SU-DHL-6 (cell line): ENCODE measurements around the gene RGS19.

Experiments used
- H2AFZ ChIP-seq: fragments of 200-600 bp; sonication (generic); 2 replicates; pipeline ENCODE4 v1.6.1; 2014; ENCODE audit warnings: low read depth, mild to moderate bottlenecking, moderate library complexity, mixed read lengths, antibody characterized with exemption, low read length; ENCODE audit not compliant: severe bottlenecking
- H3F3A ChIP-seq: fragments of 200-600 bp; shearing (Covaris generic); 2 replicates; pipeline ENCODE4 v1.6.0; 2016; ENCODE audit warnings: antibody characterized with exemption, mild to moderate bottlenecking; ENCODE audit not compliant: insufficient read depth
- H3K27ac ChIP-seq: fragments of 200-600 bp; sonication (generic); 2 replicates; pipeline ENCODE4 v1.5.1; 2016; ENCODE audit warnings: low read depth, mild to moderate bottlenecking, low read length, moderate library complexity, mixed read lengths
- H3K27me3 ChIP-seq: fragments of 200-600 bp; sonication (generic), shearing (Covaris generic); 2 replicates; pipeline ENCODE4 v1.6.0; 2014; ENCODE audit warnings: mild to moderate bottlenecking, low read length
- H3K36me3 ChIP-seq: fragments of 200-600 bp; sonication (generic); 2 replicates; pipeline ENCODE4 v1.6.1; 2014; ENCODE audit warnings: mild to moderate bottlenecking, low read length, mixed read lengths
- H3K4me2 ChIP-seq: fragments of 300-600, 200-600 bp; shearing (Covaris generic), sonication (generic); 2 replicates; pipeline ENCODE4 v1.6.0; 2014; ENCODE audit warnings: low read length, low read depth, mild to moderate bottlenecking; ENCODE audit not compliant: poor library complexity, severe bottlenecking
- H3K4me3 ChIP-seq: fragments of 200-600 bp; sonication (generic); 2 replicates; pipeline ENCODE4 v1.5.1; 2014; ENCODE audit warnings: antibody characterized with exemption, low read length, mild to moderate bottlenecking, mixed read lengths; ENCODE audit not compliant: insufficient read depth, poor library complexity, severe bottlenecking
- H3K79me2 ChIP-seq: fragments of 200-600 bp; sonication (generic); 2 replicates; pipeline ENCODE4 v1.6.1; 2014; ENCODE audit warnings: mild to moderate bottlenecking, low read length, moderate library complexity; ENCODE audit not compliant: insufficient read depth
- H3K9ac ChIP-seq: fragments of 200-600 bp; sonication (generic); 2 replicates; pipeline ENCODE4 v1.7.0; 2014; ENCODE audit warnings: mild to moderate bottlenecking, low read length
- H3K9me2 ChIP-seq: fragments of 200-600 bp; sonication (generic); replicated peaks from 2 replicates; pipeline ENCODE4 v1.6.1; 2014; ENCODE audit warnings: low read length; ENCODE audit not compliant: insufficient read depth
- H3K9me3 ChIP-seq: fragments of 200-600 bp; sonication (generic); 2 replicates; pipeline ENCODE4 v1.6.1; 2014; ENCODE audit warnings: low read length, mixed read lengths; ENCODE audit not compliant: insufficient read depth
- H4K20me1 ChIP-seq: fragments of 200-600 bp; sonication (generic); 2 replicates; pipeline ENCODE4 v1.6.1; 2014; ENCODE audit warnings: low read depth, mild to moderate bottlenecking, antibody characterized with exemption, low read length, moderate library complexity, mixed read lengths
- EZH2phosphoT487 ChIP-seq: fragments of 200-600 bp; sonication (generic), shearing (Covaris generic); conservative IDR thresholded peaks from 2 replicates; pipeline ENCODE4 v1.6.1; 2018; ENCODE audit warnings: mild to moderate bottlenecking, antibody characterized with exemption, low read length, moderate library complexity, mixed read lengths
- TF ChIP-seq, protein P1 (sequence below): fragments of 200-600 bp; sonication (generic); IDR thresholded peaks from one replicate; pipeline ENCODE4 v1.5.1; 2017; ENCODE audit warnings: antibody characterized with exemption, mild to moderate bottlenecking, low read length, moderate library complexity; ENCODE audit not compliant: insufficient read depth, poor library complexity, severe bottlenecking

RGS19 gene

GRCh38 chr20:64037199-64037497 is 42.2 kb downstream of the RGS19 start:
- Histone ChIP-seq H3K36me3 (no peaks in the 10 kb centered on the region), H3K27me3 (no peaks in the 10 kb centered on the region), H3K4me2 (no peak overlapping the region), H3K9me3 (no peaks in the 10 kb centered on the region), H3K9ac (no peak overlapping the region), H3K79me2 (no peaks in the 10 kb centered on the region), H3K4me3 (no peak overlapping the region), H2AFZ (no peak overlapping the region), H3K9me2 (no peaks in the 10 kb centered on the region), H4K20me1 (no peaks in the 10 kb centered on the region), H3K27ac (no peak overlapping the region), H3F3A (no peaks in the 10 kb centered on the region)
- TF ChIP-seq, protein P1, sequence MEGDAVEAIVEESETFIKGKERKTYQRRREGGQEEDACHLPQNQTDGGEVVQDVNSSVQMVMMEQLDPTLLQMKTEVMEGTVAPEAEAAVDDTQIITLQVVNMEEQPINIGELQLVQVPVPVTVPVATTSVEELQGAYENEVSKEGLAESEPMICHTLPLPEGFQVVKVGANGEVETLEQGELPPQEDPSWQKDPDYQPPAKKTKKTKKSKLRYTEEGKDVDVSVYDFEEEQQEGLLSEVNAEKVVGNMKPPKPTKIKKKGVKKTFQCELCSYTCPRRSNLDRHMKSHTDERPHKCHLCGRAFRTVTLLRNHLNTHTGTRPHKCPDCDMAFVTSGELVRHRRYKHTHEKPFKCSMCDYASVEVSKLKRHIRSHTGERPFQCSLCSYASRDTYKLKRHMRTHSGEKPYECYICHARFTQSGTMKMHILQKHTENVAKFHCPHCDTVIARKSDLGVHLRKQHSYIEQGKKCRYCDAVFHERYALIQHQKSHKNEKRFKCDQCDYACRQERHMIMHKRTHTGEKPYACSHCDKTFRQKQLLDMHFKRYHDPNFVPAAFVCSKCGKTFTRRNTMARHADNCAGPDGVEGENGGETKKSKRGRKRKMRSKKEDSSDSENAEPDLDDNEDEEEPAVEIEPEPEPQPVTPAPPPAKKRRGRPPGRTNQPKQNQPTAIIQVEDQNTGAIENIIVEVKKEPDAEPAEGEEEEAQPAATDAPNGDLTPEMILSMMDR = no peak
- no peak for TF ChIP-seq EZH2phosphoT487

DNA sequence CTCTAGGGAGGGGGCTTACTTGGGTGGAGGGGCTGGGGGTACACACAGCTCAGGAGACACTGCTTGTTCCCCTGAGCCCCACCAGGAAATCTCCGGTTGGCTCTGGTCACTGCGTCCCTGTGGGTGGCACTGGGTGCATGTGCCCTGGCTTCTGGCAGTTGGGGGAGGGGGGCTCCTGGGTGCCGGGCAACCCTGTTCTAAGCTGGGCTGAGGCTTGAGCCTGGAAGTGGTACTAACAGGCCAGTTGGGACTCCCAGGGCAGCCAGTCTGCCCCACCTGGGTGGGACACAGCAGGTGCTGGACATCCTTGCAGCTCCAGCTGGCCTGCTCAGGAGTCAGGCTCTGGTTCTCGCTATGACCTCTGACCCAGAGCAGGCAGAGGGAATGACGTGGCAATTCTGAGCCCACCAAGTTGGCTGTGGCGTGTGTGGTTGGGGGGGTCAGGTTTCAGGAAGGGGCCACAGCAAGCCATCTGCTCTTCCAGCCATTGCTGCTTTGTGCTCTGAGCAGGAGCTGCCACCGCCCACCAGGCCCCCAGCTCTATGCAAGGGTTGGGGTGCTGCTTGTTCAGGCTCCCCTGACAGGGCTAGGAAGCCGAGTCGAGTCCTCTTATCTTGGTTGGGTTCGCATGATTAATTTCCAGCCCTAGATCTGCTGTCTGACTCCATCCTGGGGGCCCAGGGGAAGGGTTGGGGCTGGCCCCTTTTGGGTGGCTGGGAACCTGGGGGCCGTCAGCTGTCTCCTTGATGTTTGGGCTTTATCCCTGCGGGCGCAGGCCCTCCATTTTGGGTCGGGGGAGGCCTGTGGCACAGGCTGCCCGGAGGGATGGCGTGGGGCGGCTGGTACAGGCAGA is 42.7 kb downstream of the RGS19 start:
- H3K4me3 ChIP-seq = no peak overlapping the region
- no peaks in the 10 kb centered on the region for H3K36me3 ChIP-seq
- no peaks in the 10 kb centered on the region for H3F3A ChIP-seq
- H2AFZ ChIP-seq = no peak overlapping the region
- no peak for TF ChIP-seq EZH2phosphoT487
- TF ChIP-seq, protein P1 = no peak
- no peak overlapping the region for H3K9ac ChIP-seq
- no peaks in the 10 kb centered on the region for H3K27me3 ChIP-seq
- no peaks in the 10 kb centered on the region for H3K9me2 ChIP-seq
- no peaks in the 10 kb centered on the region for H3K79me2 ChIP-seq
- H3K27ac ChIP-seq = no peak overlapping the region
- H4K20me1 ChIP-seq = no peaks in the 10 kb centered on the region
- no peak overlapping the region for H3K4me2 ChIP-seq
- no peaks in the 10 kb centered on the region for H3K9me3 ChIP-seq

- H3F3A ChIP-seq = no peaks in the 10 kb centered on the region
- no peak within 1 kb of the TSS for H2AFZ ChIP-seq
- H3K4me3 ChIP-seq = no peak within 1 kb of the TSS
- no peaks in the 10 kb centered on the region for H3K36me3 ChIP-seq
- H3K27ac ChIP-seq = no peak within 1 kb of the TSS
- no peaks in the 10 kb centered on the region for H3K9me2 ChIP-seq
- H3K9ac ChIP-seq = no peak within 1 kb of the TSS
- H3K4me2 ChIP-seq = no peak within 1 kb of the TSS
- H3K27me3 ChIP-seq = no peaks in the 10 kb centered on the region
- H4K20me1 ChIP-seq = no peaks in the 10 kb centered on the region
- H3K9me3 ChIP-seq = no peaks in the 10 kb centered on the region
- no peak for TF ChIP-seq EZH2phosphoT487
- TF ChIP-seq, protein P1 = no peak
- H3K79me2 ChIP-seq = no peaks in the 10 kb centered on the region
Observed at GRCh38 chr20:64035933-64036345, 43.4 kb downstream of the RGS19 start, which contains the start of gene C20orf204. C20orf204 (plus strand) TSS chr20:64036182; CDS start chr20:64036324, 142 bp downstream.
